NK-92 treated with Interleukin-12 subunit alpha and Interleukin-12 subunit beta, amount 100 ng/mL, for 24 hours (cell line): ENCODE measurements around the gene GID4.
"Not testable (repeated sequence)": the region's sequence is repeated elsewhere in the genome, so short reads cannot be mapped to it uniquely, and the experiment has no call there.

Experiments
- DNase-seq: peaks from one replicate; lab custom pipeline; 2025; lab: John Stamatoyannopoulos, UW

The GID4 gene

DNA sequence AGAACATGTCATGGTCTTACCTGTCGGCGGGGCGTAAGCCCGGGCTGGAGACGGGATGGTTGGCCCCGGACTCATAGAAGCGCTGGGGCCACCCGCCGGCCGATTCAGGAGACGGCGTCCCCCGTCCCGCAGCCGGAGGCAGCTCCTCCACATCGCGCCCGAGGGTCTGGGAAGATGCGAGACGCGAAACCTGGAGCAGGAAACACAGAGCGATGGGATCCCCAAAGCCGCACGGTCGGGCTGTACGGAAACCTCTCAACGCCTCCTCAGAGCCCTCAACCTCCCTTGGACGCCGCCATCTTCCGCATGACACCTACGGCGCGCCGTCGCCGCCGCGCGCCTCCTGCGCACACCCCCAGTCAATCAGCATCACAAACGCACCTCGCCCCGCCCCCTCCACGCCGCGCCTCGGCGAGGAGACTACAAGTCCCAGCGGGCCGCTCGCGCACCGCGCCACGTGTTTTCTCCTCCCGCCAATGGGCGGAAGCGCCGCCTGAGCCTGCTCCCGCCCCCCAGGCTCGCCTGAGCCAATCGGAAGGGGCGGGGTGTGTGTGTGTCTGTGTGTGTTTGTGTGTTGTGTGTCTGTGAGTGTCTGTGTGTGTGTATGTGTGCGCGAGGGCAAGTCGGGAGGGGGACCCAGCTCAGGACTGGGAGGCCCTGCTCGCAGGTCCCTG, at the start of gene GID4, which contains the start of gene ATPAF2:
Gene GID4 (plus strand): TSS at position 548 of the 674 bp plus-strand sequence. CDS start 57 bp downstream, at position 605.
Gene ATPAF2 (minus strand): TSS at position 308 of the 674 bp plus-strand sequence. CDS start 155 bp downstream, at position 153.
- DNase-seq, result peak; percentile 90

GRCh38 chr17:17989618-17990017, 49.6 kb upstream of the GID4 start:
- DNase-seq, result no peak

DNA sequence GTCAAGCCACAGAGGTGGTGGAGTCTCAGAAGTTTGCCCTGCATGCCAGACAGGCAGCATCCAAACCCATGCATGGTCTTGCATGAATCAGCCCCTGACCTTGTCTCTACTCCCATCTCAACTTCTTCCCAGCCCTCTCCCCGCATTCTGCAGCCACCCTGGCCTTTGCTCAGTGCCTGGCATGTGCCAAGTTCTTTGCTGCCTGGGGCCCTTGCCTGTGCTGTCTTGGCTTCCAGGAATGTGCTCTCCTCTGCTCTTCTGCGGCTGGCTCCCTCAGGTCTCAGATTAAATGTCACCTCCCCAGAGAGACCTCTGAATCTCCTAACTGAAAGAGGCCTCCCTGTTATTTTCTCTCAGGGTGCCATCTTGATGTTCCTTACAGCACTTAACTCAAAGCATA, 48.9 kb upstream of the GID4 start:
- no peak for DNase-seq

DNA sequence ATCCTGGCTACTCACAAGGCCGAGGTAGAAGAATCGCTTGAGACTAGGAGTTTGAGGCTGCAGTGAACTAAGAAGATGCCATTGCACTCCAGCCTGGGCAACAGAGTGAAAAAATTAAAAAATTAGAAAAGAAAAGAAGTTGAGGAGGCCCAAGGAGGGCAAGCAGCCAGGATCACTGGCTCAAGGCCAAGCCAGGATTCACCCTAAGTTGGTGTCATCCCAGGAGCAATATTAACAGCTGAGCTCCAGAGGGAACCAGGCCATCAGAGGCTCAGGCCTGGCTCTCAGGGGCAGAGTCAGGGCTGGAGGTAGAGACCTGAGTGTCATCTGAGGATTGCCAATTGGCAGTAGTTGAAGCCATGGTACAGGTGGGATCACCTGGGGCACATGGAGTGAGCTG, 45.8 kb upstream of the GID4 start:
- DNase-seq, result no peak

GRCh38 chr17:17993852-17994251, 45.4 kb upstream of the GID4 start:
- no peak for DNase-seq

- no peak for DNase-seq
Measured at GRCh38 chr17:17994271-17995069, 44.7 kb upstream of the GID4 start.

- not testable (repeated sequence) for DNase-seq
Measured at GRCh38 chr17:17995887-17996286, 43.3 kb upstream of the GID4 start.

GRCh38 chr17:17998934-17999333, 40.3 kb upstream of the GID4 start:
- DNase-seq, result no peak

GRCh38 chr17:17999364-18000029, 39.7 kb upstream of the GID4 start:
- DNase-seq, result no peak

GRCh38 chr17:18000030-18000408, 39.2 kb upstream of the GID4 start:
- no peak for DNase-seq

DNA sequence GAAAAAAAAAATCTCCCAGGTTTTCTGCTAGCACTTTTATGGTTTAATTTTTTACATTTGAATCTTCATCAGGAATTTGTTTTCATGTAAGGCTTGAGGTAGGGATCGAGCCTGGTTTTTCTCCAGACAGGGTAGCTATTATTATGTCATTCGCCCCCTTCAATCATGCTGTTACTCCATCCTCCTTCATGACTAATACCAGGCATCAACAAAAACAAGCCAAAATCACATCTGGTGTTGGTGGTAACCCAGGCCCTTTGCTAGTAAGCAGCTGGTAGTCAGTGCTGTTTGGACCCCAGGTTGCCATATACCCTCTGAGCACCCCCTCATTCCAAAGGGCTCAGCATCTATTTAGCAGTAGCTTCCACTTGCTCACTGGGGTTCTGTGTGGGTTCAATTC, 37.0 kb upstream of the GID4 start:
- no peak for DNase-seq

- no peak for DNase-seq
Measured at GRCh38 chr17:18004345-18004744, 34.9 kb upstream of the GID4 start.

GRCh38 chr17:18004884-18005305, 34.3 kb upstream of the GID4 start:
- no peak for DNase-seq

DNA sequence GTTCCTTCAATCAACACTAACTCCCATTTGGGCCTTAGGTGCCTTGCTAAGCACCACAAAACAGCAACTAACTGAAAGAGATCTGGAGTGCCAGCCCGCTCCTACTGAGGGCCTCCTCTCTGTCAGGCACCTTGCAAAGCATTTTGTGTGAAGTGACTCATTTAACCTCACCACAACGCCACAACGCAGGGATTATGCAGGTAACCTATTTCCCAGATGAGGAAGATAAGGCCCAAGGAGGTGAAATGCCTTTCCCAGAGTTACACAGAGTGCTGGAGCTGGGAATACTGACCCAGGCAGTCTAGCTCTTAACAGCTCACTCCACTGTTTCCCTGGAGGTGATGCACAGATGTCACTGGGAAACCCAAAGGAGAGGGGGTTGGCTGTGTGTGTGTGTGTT, 33.7 kb upstream of the GID4 start:
- DNase-seq, result no peak

- no peak for DNase-seq
Measured at GRCh38 chr17:18006495-18007239, 32.5 kb upstream of the GID4 start.

GRCh38 chr17:18008496-18009268, 30.5 kb upstream of the GID4 start:
- no peak for DNase-seq

DNA sequence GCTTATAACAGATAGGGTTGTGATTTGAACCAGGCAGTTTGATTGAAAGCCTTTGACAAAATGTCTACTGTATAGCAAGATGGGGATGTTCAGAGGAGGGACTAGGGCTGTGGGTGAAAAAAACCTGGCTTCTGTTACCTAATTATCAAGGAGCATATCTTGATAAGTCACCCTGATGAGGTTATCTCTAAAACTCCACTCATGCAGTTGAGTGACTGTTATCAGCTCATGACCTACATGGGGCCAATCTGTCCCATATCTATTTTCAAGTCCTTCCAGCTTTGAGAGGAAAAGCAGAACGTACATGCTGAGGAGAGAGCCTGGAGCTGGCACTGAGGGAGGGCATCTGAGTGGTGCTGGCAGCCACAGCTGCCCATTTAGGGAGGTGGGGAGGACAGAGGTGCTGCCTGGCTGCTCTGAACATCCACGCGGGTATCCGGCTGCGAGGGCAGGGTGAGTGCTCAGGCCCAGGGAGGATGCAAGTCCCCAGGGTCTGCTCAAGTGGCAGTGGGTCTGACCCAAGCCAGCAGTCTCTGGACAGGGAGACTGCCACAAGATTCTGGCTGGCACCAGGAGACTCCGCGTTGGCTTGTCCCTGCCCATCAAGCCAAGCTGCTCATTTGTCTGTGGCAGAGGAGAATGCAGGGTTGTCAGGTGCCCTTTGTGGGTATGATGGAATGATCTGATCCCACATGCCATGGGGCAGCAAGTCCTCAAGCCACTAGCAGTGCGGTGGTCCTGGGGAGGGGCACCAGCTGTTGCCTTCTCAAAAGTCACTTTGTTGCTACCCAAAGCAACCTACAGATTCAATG, 29.4 kb upstream of the GID4 start:
- DNase-seq, result no peak

- no peak for DNase-seq
Measured at GRCh38 chr17:18011286-18011685, 27.9 kb upstream of the GID4 start.

DNA sequence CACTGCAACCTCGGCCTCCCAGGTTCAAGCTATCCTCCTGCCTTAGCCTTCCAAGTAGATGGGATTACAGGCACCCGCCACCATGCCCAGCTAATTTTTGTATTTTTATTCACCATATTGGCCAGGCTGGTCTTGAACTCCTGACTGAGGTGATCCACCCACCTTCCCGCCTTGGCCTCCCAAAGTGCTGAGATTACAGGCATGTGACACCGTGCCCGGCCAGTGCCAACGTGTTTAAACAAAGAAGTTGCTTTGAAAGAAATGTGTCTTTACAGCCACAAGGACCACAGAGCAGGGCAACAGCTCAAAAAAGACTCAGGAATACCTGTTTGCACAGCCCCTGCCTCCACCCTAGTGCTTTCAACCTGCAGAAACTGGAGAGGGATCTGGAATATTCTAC, 25.2 kb upstream of the GID4 start:
- DNase-seq, result no peak

- DNase-seq, result no peak
Measured at GRCh38 chr17:18015593-18015992, 23.6 kb upstream of the GID4 start.
